NCI-H2227 treated with DMSO at 0.1 percent for 48 hours (cell line): ENCODE measurements around the gene PAX1.

Experiments
- DNase-seq: peaks from one replicate; lab custom pipeline; 2025; lab: John Stamatoyannopoulos, UW

PAX1 gene

DNA sequence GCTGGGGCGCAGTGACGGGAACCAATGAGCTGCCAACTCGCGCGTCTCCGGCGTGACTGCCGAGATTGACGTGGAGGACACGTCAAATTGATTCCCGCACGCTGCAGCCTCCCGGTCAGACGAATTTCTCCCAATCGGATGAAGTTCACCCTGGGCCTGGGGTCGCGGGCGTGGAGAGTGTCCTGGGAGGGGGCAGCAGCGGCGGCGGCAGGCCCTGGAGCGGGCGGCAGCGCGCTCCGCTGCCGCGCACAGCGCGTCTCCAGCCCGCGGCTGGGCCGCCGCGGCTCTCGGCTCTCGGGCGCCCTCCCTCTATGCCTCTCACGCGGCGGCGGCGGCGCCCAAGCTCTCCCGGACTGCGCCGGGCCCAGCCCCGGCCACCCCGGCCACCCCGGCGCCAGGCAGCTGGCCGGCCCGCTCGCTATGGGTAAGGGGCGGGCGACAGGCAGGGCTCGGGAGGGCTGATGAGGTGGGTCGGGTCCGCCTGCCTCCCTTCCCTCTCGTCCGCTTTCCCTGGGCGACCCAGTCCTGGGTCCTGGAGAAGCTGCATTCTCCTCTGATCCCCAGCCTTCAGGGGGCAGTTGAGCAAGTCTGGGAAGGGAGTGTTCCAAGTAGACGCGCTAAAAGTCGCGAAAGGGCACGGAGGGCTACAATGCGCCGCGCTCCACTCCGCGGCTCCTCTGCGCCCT lies at the start of gene PAX1:
Gene PAX1, plus strand, starts transcription at position 90 of the 686 bp plus-strand sequence. Its CDS starts 49 bp downstream, at position 139.
- DNase-seq = no peak

DNA sequence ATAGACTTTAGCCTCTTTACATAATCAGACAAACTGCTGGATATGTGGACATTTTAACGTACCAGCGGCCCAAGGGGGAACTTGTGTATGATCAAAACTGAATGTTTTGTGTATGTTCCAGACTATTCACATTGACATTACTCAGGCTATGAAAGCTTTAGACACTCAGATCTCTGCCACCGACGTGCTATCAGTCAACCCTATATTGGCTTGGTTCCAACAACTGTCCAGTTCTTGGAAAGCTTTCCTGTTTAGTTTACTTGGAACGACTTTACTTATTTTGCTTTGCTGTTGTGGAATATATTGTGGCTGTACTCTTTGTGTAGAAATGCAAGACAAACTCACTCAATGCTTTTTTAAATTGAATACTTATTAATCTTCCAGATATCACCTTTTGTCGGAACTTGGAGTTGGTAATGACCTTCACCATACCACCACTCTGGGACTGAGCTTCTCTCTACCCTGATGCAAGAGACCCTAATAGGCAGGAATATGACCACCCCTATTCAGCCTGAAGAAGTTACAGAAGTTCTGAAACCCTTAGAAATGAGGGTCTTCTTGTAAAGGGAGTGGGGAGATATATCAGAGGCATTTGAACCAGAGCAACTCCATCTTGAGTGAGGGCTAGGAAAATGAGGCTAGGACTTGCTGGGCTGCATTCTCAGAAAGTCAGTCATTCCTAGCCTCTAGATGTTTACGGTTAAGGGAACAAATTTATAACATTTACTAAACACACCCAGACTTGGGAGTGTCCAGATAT lies 49.0 kb upstream of the PAX1 start:
- no peak for DNase-seq

DNA sequence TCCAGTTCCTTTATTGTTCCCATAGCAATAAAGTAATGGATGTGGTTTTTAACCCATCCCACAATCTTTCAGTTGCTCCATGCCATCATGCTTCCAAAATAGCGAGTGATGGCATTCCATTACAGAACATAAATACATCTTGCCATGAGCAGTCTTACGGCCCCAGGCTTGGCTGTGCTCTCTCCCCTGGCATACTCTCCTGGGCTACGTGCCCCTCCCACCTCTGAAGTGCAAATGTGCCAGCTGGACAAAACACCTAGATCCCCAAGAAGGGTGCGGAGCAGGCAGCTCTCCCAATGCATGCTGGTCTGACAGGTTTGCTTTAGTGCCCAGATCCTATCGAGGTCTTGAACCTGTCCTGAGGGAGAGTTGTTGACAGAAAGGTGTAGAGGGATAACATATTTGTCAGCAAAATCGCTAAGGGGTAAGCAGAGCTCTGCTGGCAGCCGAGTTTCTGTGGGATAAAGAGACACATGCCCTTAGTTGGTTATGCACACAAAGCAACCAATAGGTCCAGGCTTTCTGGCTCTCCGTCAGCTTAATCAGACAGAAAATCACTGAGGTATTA lies 43.9 kb upstream of the PAX1 start:
- DNase-seq = no peak

DNA sequence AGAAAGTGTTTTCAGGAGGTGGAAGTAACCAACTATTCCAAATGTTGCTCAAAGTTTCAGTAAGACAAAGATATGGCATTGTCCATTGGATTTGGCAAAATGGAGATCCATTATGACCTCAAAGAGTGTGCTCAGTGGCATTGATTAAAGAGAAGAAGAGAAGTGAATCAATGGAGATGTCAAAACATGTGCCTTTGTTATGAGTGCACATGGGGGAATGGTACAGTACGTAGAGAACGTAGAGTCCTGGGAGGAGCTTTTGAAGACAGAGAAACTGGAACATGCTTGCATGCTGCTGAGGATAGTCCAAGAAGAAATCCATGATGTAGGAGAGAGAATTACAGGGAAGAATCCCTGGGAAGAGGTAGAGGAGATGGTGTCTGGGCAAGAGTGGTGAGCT lies 42.0 kb upstream of the PAX1 start:
- DNase-seq = no peak

DNA sequence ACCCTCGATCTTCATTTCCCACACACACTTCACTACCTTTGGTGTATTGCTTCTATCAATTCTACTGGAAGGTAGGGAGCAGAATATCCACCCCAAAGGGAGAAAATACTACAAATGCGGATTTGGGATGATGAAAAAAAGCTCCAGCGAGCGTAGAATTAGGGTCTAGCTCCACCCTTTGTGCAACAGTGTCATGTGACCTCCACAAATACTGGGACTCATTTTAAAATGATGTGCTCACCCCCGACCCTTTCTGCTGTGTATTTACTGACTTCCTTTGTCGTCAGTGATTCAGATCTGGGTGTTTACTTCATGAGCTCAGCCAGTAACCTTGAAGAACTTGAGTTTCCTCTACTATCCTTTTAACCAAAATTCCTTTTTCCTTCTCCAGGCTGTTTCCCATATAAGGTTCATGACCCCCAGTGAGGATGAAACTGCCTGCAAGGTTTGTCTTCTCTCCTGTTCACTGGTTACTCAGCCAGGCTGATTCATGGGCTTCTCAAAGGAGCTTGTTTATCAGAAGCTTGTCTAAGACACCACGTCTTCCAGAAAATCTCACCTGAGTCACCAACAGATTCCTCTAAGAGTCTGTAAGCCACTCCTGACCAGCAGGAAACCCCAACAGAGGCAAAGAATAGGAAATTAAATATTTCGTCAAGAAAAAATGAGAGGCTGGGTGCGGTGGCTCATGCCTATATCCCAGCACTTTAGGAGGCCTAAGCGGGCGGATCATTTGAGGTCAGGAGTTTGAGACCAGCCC lies 39.6 kb upstream of the PAX1 start:
- no peak for DNase-seq

DNA sequence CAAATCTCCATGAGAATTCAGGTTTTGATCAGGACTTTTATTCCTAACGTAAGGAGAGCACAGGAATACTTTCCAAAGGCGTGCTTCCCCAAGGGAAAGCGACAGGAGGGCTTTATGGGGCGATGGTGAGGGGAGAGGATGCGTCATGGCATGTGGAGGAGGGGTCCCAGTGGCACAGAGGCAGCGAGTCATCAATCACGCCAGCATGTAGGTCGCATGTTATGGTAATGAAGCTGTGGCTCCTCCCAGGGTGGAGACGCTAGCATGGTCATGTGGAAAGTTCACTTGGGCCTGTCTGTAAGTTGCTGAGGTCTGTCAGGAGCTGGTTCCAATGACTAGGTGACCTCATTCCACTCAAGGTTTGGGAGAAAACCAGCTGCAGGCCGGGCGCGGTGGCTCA lies 35.3 kb upstream of the PAX1 start:
- DNase-seq = no peak

DNA sequence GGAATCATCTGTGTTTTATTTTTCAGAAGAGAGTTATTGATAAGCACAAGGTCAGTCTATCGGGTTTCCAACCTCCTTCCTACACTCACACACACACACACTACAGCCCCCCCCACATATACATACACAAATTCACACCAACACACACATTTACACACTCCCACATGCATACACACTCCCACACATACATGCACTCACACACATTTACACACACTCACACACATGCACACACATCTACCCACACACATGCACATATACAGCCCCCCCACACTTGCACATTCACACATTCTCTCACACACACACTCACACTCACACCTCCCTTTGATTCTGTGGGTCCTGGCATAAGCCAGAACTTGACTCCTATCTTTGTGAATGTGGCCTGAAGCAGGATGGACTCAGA lies 34.5 kb upstream of the PAX1 start:
- DNase-seq = no peak

DNA sequence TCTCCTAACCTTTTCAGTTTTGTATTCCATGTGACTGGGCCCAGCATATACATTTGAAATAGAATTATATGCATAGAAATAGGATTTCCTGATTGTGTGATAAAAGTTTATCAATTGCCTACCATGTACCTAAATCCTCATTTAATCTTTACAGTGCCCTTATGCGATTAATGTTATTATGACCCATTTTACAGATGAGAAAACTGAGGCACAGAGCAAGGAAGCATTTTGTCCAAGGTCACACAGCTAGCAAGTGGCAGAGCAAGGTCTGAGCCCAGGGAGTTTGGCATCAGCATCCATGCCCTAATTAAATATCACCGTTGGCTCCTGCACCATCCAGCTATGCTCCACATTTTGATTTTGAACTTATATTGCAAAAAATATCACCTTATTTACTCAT lies 28.2 kb upstream of the PAX1 start:
- no peak for DNase-seq

DNA sequence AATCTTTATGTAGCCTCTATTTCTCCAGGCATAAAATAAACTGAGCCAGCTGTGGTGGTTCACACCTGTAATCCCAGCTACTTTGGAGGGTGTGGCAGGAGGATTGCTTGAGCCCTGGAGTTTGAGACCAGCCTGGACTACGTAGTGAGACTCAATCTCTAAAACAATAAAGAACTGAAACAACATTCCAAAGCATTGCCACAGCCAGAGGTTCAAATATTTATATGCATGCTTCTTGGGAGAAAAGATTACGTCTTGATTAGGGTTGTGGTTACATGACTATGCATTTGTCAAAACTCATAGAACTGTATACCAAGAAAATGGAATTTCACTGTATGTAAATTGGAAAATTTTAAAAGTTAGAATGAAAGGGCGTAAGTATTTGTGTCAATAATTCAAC lies 27.7 kb upstream of the PAX1 start:
- no peak for DNase-seq

DNA sequence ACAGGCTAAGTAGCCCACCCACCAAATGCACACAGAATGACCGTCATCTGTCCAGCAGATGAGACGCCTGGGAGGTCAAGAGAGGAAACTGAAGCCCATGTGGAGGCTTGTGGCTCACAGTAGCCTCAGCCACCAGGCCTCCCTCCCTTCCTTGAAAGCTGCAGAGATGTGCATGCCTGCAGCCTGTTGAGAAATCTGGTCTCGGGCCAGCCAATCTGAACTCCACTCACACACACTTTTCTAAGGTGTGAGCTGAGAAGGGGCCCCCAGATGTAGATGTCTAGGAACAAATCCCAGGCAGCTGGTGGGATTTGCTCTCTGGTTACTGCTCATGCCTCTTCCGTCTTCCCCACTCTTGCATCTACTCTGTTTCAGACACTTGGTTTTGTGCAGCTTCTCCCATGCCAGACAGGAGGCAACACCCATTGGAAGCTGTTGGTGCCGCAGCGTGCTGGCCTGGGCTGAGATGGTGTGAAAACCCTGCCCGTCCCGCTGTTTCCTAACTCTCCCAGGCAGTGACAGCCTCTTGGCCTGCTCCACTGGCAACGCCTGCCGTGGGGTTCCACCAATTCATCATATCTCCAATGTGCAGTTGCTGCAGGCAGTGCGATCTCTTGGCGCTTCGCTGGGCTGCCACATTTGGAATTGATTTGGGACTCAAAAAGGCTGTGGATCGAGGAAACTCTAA lies 24.1 kb upstream of the PAX1 start:
- DNase-seq = no peak

DNA sequence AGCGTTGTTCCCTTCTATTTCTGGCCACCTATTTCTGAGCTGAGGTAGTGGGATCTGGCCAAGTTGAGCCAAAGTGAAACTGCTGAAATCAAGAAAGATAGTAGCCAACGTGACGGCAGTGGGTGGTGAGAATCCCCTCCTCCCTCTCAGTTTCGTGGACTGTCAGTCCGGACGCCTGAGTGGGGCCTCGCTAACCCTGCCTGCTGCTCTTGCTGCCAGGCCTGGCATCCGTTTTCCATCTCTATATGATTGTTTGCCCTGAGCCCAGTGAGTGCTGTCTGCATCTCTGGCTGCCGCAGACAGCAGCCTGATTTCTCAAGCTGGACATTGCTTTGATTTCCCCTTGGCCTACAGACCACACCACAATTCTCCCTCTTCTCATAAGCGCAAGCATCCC lies 23.5 kb upstream of the PAX1 start:
- DNase-seq = no peak

DNA sequence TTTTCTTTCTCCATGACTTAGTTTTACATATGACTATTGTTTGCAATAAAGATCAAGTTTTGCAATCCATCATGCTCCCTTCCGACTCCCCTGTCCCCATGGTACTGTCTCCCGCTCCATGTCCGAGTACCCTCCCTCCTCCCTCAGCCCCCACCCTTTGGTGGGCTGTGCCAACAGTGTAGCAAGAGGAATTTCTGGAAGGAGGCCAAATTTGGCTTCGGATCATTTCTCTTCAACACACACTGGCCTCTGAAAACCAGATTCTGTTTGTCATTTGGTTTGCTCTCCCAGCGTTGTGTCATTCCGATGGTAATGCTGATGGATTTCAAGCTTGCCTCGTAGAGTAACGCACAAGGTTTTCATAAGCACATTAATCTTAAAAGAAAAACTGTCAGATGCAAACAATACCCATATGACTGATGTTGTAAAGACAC lies 22.9 kb upstream of the PAX1 start:
- no peak for DNase-seq

DNA sequence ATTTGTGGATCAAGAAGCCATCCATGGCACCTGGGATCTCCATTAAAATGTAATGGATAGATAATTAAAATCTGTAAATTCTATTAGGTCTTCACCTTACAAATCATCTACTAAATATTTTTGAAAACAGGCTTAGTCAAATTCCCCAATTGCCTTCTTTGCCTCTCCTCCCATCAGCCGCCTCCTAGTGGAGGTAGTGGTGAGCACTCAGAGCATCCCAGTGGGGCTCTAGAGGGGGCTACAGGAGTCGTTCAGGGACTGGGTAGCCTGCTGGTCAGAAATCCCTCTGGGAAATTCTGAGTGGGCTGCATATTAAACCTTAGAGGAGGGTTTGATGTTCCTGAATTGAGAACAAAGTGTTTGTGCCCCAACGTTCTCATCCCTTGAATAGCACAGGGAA lies 20.8 kb upstream of the PAX1 start:
- DNase-seq = no peak

DNA sequence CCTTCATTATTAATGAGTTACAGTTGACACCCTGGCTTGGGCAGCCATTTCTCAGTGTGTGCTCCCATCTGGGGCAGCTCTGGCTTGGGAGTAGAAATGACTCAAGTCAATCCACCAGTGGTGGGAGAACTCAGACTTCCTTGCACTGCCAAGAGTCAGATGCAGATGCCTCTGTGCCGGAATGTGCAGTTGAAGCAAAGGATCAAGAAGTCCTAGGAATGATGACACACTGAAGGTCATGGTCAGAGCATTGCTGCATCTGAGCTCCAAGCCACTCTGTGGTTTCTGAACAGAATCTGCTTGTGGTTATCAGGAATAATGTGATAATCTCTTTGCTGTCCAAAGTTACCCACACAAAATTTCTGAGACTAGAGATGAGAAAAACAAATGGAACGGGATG lies 19.5 kb upstream of the PAX1 start:
- no peak for DNase-seq

DNA sequence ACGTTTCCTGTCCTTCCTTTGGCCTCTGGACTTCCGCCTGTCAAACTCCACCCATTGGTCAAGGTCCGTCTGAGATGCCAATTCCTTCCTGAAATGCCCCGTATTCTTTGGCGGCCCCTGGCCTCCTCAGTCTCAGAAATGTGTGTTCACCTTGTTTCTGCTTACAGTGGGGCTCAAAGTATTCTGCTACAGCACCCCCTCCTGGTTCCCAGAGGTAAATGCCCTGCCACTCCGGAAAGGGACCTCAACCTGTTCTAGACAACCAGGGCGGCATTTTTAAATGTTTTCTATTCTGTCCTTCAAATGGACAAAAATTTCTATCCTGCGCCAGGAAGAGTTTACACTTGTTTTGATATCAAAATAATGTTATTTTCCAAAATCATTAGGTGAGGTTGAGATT lies 12.1 kb upstream of the PAX1 start:
- no peak for DNase-seq

DNA sequence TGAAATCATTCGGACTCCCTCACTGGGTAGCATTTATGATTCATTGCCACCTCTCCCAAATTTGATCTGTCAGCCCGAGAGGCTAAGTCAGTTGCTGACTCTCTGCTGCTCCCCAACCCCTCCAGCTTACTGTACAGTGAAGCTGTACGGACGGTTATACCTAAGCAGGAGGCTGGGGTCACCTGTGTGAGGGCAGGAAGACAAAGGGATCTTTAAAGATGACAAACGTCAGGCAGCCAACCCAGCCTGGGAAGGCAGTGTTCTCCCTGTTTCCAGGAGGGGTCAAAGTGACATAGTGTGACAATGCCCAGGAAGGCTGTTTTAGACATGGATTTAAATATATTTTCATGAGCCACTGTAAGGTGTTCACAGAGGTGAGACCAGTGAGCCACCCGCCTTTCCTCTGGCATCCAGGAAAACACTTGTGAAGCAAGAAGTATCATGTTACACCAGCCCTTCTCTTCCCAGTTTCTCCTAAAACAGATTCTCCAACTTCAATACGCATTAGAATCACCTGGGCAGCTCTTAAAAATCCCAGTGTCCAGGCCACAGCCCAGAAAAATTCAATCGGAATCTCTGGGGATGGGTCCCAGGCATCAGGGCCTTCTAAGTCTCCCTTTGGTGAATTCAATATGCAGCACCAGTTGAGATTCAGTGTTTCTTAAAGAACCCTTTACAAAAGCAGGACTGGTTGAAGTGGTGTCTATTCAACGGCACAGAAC lies 6.8 kb upstream of the PAX1 start:
- DNase-seq = no peak

DNA sequence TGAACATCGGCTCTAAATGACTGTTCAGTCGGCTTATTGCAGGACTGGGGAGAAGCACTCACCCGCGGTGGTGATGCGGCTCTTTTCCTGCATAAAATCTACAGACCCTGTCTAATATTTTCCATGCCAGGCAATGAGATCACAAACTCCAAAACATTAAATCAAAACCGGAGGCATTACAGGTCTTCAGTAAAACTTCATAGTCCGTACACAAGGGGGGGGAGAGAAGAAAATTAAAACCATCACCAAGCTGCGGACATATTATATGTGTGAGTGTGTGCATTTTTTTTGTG lies 6.3 kb upstream of the PAX1 start:
- DNase-seq = no peak

DNA sequence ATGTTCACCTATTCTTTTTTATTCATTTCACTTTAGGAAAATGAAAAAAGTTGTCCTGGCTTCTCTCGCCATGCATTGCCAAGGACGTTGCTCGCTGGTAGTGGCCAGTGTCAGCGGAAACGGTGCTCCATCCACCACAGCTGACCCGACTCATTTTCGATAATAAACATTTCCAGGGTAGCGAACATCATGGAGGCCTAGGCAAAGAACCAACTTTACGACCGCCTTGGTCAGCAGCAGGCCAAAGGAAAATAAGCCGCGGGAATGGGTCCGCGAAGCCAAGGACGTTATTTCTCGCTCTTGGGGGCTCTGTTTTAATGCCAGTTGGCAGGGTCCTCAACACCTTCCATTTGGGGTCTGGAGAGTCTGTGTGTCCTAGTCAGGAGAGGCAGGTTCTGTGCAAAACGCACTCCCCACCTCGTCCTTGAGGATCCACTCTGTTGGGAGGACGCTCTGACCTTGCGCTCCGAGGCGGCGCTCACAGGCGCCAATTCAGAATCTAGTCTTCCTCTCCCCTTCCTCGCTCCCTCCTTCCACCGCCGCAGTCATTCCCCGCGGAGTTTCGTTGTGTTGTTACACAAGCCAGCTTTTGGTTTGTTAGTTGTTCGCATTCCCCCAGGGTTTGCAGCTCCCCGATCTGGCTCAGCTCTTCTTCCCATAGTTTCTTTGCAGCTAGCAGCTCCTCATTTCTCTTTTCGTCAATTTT lies 4.1 kb upstream of the PAX1 start:
- DNase-seq = no peak

DNA sequence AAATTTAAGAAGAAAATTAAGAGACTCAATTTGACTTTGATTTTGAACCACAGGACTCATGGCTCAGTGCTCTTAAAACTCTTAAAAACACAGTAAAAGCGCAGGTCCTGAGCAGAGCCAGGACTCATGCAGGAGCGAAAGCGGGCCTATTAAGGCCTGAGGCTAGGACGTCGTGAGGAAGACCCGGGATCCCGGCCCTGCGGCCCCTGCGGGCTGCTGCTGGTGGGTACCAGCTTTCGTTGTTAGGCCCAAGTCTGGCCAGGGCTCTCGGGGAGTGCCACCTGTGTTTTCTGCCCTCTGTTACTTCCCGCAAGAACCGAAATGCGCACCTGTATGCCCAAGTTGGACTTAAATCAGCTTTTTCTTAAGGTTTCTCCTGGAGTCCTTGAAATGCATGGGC lies 3.4 kb upstream of the PAX1 start:
- no peak for DNase-seq

DNA sequence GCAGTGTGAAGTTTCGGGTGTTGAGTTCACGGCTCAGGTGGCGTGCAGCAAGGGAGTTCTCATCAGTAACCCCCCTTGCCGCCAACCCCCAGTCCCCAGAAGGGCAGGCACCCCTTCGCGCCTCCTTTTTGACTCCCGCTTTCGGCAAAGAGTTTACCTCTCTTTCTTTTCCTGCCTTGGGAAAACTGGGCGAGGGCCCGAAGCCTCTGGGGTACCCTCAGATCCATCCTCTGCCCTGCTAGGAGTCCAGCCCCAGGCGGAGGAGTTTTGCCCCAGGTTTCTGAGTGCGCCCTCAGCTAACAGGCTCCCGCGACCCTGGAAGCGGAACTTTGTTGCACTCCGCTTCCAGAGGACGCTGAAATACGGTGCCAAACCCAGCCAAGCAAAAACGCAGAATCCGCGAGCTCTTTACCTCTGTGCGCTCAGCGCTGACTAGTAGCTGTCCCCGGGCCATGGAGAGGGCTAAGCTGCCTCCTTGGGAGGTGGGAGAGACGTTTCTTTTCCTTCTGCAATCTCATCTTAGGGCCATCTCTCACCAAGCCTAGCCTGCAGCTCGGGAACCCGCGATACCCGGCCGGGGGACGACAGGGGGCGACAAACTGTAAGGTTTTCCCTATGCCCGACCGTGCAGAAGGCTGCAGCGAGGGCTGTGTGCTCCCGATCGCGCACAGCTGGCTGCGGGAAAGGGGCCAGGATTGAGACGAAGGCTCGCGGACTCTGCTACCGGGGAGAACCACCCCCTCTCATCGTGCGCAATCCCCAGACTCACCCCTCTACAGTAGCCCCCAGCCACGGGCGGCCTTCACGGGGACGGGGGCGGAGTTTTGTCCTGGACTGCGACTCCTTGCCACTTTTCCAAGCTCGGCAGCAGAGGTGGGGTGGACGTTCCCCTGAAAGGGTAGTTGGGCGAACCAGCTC lies 2.7 kb upstream of the PAX1 start:
- no peak for DNase-seq
